Mesenchymal stem cell (in vitro differentiated cells and primary cell): Measurements from ENCODE around the gene DNAJB2.

ENCODE experiments used
- DNase-seq: peaks from one replicate; pipeline ENCODE4 v3.0.0-alpha.2; 2013
- H2AFZ ChIP-seq: one replicate; pipeline ENCODE4 v1.6.1; 2013; ENCODE audit warnings: low read depth, mild to moderate bottlenecking, control low read depth, inconsistent platforms, low read length, moderate library complexity
- H2AK5ac ChIP-seq: 2 replicates; pipeline ENCODE4 v1.6.1; 2013; ENCODE audit warnings: low read length, moderate library complexity, mild to moderate bottlenecking, inconsistent platforms; ENCODE audit not compliant: severe bottlenecking
- H2BK120ac ChIP-seq: one replicate; pipeline ENCODE4 v1.6.1; 2013; ENCODE audit warnings: low read depth, mild to moderate bottlenecking, inconsistent platforms, low read length, moderate library complexity
- H2BK12ac ChIP-seq, 2 experiments: one replicate each; pipeline ENCODE4 v1.6.1; 2013; ENCODE audit warnings: inconsistent platforms in 2 of 2, low read length in 2 of 2, mild to moderate bottlenecking in 2 of 2, moderate library complexity in 2 of 2, control low read depth in 1 of 2
- H2BK15ac ChIP-seq: one replicate; pipeline ENCODE4 v1.6.1; 2013; ENCODE audit warnings: mild to moderate bottlenecking, low read depth, inconsistent platforms; ENCODE audit not compliant: poor library complexity, severe bottlenecking
- H2BK5ac ChIP-seq: 2 replicates; pipeline ENCODE4 v1.6.1; 2013; ENCODE audit warnings: low read depth, mild to moderate bottlenecking, low read length, control low read depth, inconsistent platforms; ENCODE audit not compliant: poor library complexity, severe bottlenecking
- H3K14ac ChIP-seq, 2 experiments: one replicate each; pipeline ENCODE4 v1.6.1; 2013; ENCODE audit warnings: inconsistent platforms in 2 of 2, low read length in 2 of 2, control low read depth in 1 of 2, mild to moderate bottlenecking in 1 of 2, moderate library complexity in 1 of 2
- H3K18ac ChIP-seq, 2 experiments: one replicate each; pipeline ENCODE4 v1.6.1; 2013; ENCODE audit warnings: inconsistent platforms in 2 of 2, low read length in 2 of 2, control low read depth in 1 of 2, low read depth in 1 of 2, mild to moderate bottlenecking in 1 of 2
- H3K23ac ChIP-seq, 2 experiments: one replicate each; pipeline ENCODE4 v1.6.1; 2013; ENCODE audit warnings: inconsistent platforms in 2 of 2, low read length in 2 of 2, mild to moderate bottlenecking in 2 of 2, moderate library complexity in 2 of 2, control low read depth in 1 of 2
- H3K27ac ChIP-seq: 2 replicates; pipeline ENCODE4 v1.5.1; 2013; ENCODE audit warnings: mild to moderate bottlenecking, moderate library complexity, low read length, control low read depth, inconsistent platforms; ENCODE audit not compliant: poor library complexity, severe bottlenecking
- H3K27me3 ChIP-seq, 2 experiments: 2 replicates each; pipeline versions ENCODE4 v1.6.1 to v1.7.0; 2013; ENCODE audit warnings: low read length in 2 of 2, mild to moderate bottlenecking in 2 of 2, moderate library complexity in 2 of 2, control low read depth in 1 of 2, inconsistent platforms in 1 of 2; ENCODE audit not compliant: control insufficient read depth in 1 of 2, insufficient read depth in 1 of 2
- H3K36me3 ChIP-seq, 2 experiments: 2 replicates each; pipeline versions ENCODE4 v1.6.1 to v1.7.0; 2013; ENCODE audit warnings: low read length in 2 of 2, control low read depth in 1 of 2, inconsistent platforms in 1 of 2, low read depth in 1 of 2, mild to moderate bottlenecking in 1 of 2; ENCODE audit not compliant: insufficient read depth in 2 of 2, control insufficient read depth in 1 of 2
- H3K4ac ChIP-seq, 2 experiments: one replicate each; pipeline ENCODE4 v1.6.1; 2013; ENCODE audit warnings: inconsistent platforms in 2 of 2, low read length in 2 of 2, mild to moderate bottlenecking in 2 of 2, moderate library complexity in 2 of 2, control low read depth in 1 of 2, low read depth in 1 of 2
- H3K4me1 ChIP-seq: 2 replicates; pipeline ENCODE4 v1.6.1; 2013; ENCODE audit warnings: low read depth, low read length, control low read depth; ENCODE audit not compliant: control insufficient read depth, insufficient read depth
- H3K4me2 ChIP-seq: 2 replicates; pipeline ENCODE4 v1.6.1; 2013; ENCODE audit warnings: low read length, mild to moderate bottlenecking, inconsistent platforms; ENCODE audit not compliant: poor library complexity, severe bottlenecking
- H3K4me3 ChIP-seq, 2 experiments: 2 replicates each; pipeline versions ENCODE4 v1.5.1 to v1.7.0; 2013; ENCODE audit warnings: low read length in 2 of 2, mild to moderate bottlenecking in 2 of 2, control low read depth in 1 of 2, low read depth in 1 of 2; ENCODE audit not compliant: insufficient read depth in 1 of 2
- H3K79me1 ChIP-seq: replicated peaks from 2 replicates; pipeline ENCODE4 v1.6.1; 2013; ENCODE audit warnings: mild to moderate bottlenecking, control low read depth, low read length, inconsistent platforms; ENCODE audit not compliant: poor library complexity, severe bottlenecking
- H3K9ac ChIP-seq: 2 replicates; pipeline ENCODE4 v1.7.0; 2013; ENCODE audit warnings: mild to moderate bottlenecking, low read length, moderate library complexity
- H3K9me3 ChIP-seq: 2 replicates; pipeline ENCODE4 v1.7.0; 2013; ENCODE audit warnings: mild to moderate bottlenecking, low read length; ENCODE audit not compliant: control insufficient read depth
- H4K8ac ChIP-seq: one replicate; pipeline ENCODE4 v1.6.1; 2013; ENCODE audit warnings: inconsistent platforms, mild to moderate bottlenecking, low read length, moderate library complexity
- H4K91ac ChIP-seq: one replicate; pipeline ENCODE4 v1.6.1; 2013; ENCODE audit warnings: mild to moderate bottlenecking, low read length, inconsistent platforms
- WGBS: methylation state at CpG from one replicate; pipeline ENCODE4 v1.1.7; 2013; ENCODE audit warnings: mixed read lengths; 5-methylcytosine and 5-hydroxymethylcytosine counted together

DNAJB2 gene

GRCh38 chr2:219252900-219253752, 26.0 kb upstream of the DNAJB2 start, which contains the start of gene TUBA4B:
Gene TUBA4B (plus strand): TSS chr2:219253243. CDS start chr2:219253408, 165 bp downstream.
- peak within 1 kb of the TSS; percentile 100 for H3K4me2 ChIP-seq
- H3K4me1 ChIP-seq: peaks cover 57% of the 10 kb centered on the region
- peak within 1 kb of the TSS in 1 of 2 experiments; percentile 61 for H3K14ac ChIP-seq
- no peak within 1 kb of the TSS for H2BK120ac ChIP-seq
- H3K9ac ChIP-seq: peak within 1 kb of the TSS; percentile 70
- H3K18ac ChIP-seq: peak within 1 kb of the TSS; percentile 8 to 61
- no peak within 1 kb of the TSS for H4K91ac ChIP-seq
- H2BK15ac ChIP-seq: no peak within 1 kb of the TSS
- peak within 1 kb of the TSS in 1 of 2 experiments; percentile 74 for H3K23ac ChIP-seq
- no peaks in the 10 kb centered on the region for H3K9me3 ChIP-seq
- H2BK12ac ChIP-seq: peak within 1 kb of the TSS in 1 of 2 experiments; percentile 64
- peak within 1 kb of the TSS; percentile 64 to 85 for H3K4me3 ChIP-seq
- H3K79me1 ChIP-seq: peaks cover 2% of the 10 kb centered on the region
- H3K36me3 ChIP-seq: peaks cover 17 to 18% of the 10 kb centered on the region in 2 experiments
- DNase-seq: peak; percentile 32
- H3K27ac ChIP-seq: peak within 1 kb of the TSS; percentile 99
- peak within 1 kb of the TSS; percentile 53 for H2BK5ac ChIP-seq
- H3K4ac ChIP-seq: peak within 1 kb of the TSS in 1 of 2 experiments; percentile 17
- peak within 1 kb of the TSS; percentile 57 for H2AFZ ChIP-seq
- peak within 1 kb of the TSS; percentile 14 for H4K8ac ChIP-seq
- peaks cover 0 to 16% of the 10 kb centered on the region in 2 experiments for H3K27me3 ChIP-seq
- peak within 1 kb of the TSS; percentile 89 for H2AK5ac ChIP-seq
- 2% methylated on average over 31 of the region's 49 CpGs for WGBS

DNA sequence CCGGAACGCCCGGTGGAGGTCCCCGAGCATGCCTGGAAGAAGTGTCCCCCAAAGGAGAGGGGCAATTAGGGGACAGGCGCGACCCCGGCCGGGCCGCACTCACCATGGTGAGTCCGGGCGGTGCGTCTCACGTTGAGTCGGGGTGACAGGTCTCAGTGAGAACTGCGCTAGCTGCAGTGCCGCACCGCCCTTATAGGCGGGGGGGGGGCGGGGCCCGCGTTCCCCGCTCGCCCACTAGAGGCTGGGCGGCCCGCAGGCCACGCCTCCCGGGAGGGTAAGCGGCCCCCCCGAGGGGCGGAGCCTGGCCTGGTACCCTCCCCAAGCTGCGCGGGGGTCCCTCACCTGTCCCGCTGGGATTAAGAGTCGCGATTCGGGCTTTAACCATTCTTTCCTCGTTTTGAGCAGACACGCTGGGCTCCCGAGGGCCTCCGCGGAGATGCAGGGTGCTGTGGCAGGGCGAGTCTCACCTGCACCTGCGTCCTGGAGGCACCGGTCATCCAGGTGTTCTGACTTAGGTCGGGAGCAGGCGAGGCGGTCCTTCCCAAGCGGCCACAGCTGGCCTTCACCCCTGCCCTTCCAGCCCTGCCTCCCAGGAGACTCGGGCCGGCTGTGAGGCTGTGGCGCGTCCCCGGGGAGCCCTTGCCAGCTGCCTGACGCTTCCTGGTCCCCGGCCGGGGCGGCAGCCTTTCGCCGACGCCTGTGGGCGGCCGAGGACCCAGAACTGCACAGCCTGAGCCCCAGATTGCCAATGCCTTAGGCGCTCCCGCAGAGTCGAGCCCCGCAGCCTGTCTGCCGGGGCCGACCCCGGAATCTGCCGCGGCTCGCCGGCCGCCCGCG, 25.2 kb upstream of the DNAJB2 start, which contains the start of gene TUBA4A:
Gene TUBA4A (minus strand): TSS at position 166 of the 837 bp plus-strand sequence. CDS start 60 bp downstream, at position 106.
- peak within 1 kb of the TSS; percentile 64 to 85 for H3K4me3 ChIP-seq
- WGBS: under 1% methylated on average over 76 of the region's 76 CpGs
- peaks cover 9 to 14% of the 10 kb centered on the region in 2 experiments for H3K36me3 ChIP-seq
- peak within 1 kb of the TSS; percentile 100 for H3K4me2 ChIP-seq
- H3K14ac ChIP-seq: peak within 1 kb of the TSS in 1 of 2 experiments; percentile 61
- no peaks in the 10 kb centered on the region for H3K9me3 ChIP-seq
- H3K79me1 ChIP-seq: peaks cover 2% of the 10 kb centered on the region
- H3K23ac ChIP-seq: peak within 1 kb of the TSS in 1 of 2 experiments; percentile 74
- peaks cover 0 to 16% of the 10 kb centered on the region in 2 experiments for H3K27me3 ChIP-seq
- peaks cover 49% of the 10 kb centered on the region for H3K4me1 ChIP-seq
- peak within 1 kb of the TSS; percentile 8 to 61 for H3K18ac ChIP-seq
- H2BK12ac ChIP-seq: peak within 1 kb of the TSS in 1 of 2 experiments; percentile 64
- peak within 1 kb of the TSS; percentile 38 for H3K27ac ChIP-seq
- peak; percentile 63 for DNase-seq
- H2AK5ac ChIP-seq: no peak within 1 kb of the TSS
- peak within 1 kb of the TSS; percentile 57 for H2AFZ ChIP-seq
- peak within 1 kb of the TSS in 1 of 2 experiments; percentile 17 for H3K4ac ChIP-seq
- H2BK5ac ChIP-seq: peak within 1 kb of the TSS; percentile 53
- H2BK15ac ChIP-seq: no peak within 1 kb of the TSS
- H2BK120ac ChIP-seq: no peak within 1 kb of the TSS
- peak within 1 kb of the TSS; percentile 70 for H3K9ac ChIP-seq
- H4K8ac ChIP-seq: peak within 1 kb of the TSS; percentile 14
- H4K91ac ChIP-seq: no peak within 1 kb of the TSS

DNA sequence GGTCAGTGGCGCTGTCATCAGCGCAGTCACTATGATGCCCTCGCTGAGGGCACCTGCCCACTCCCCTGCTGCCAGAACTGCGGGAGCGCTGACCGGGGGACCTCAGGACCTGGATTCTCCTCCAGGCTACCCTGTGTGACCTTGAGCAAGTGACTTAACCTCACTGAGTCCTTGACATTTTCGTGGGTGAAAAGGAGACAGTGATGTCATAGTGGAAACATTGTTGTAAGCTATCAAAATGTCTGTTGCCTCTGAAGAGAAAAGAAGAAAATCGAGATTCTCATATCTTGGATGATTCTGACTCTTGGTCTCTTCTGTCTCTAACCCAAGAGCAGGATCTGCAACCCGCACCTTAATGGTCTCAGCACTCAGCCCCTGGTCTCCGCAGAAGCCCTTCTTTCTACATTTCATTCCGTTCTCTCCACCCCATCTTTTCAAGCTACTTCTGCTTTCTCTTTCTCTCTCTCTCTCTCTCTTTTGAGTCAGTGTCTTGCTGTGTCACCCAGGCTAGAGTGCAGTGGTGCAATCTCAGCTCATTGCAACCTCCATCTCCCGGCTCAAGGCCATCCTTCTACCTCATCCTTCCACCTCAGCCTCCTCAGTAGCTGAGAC, 24.5 kb upstream of the DNAJB2 start:
- no peak overlapping the region for H2AK5ac ChIP-seq
- no peak overlapping the region for H4K91ac ChIP-seq
- peaks cover 2% of the 10 kb centered on the region for H3K79me1 ChIP-seq
- peak; percentile 54 for DNase-seq
- no peak overlapping the region for H4K8ac ChIP-seq
- no peak overlapping the region for H2BK5ac ChIP-seq
- no peak overlapping the region for H3K27ac ChIP-seq
- H3K36me3 ChIP-seq: peaks cover 7 to 14% of the 10 kb centered on the region in 2 experiments
- H3K4ac ChIP-seq: no peak overlapping the region
- no peak overlapping the region for H2BK15ac ChIP-seq
- H3K14ac ChIP-seq: no peak overlapping the region
- 31% methylated on average over 11 of the region's 12 CpGs for WGBS
- peak overlapping the region; percentile 52 for H3K9ac ChIP-seq
- no peak overlapping the region for H2BK12ac ChIP-seq
- H3K4me2 ChIP-seq: peak overlapping the region; percentile 100
- H3K4me1 ChIP-seq: peaks cover 44% of the 10 kb centered on the region
- peaks cover 5 to 20% of the 10 kb centered on the region in 2 experiments for H3K27me3 ChIP-seq
- H2BK120ac ChIP-seq: no peak overlapping the region
- peak overlapping the region; percentile 57 to 85 for H3K4me3 ChIP-seq
- peak overlapping the region; percentile 57 for H2AFZ ChIP-seq
- H3K9me3 ChIP-seq: no peaks in the 10 kb centered on the region
- no peak overlapping the region for H3K18ac ChIP-seq
- peak overlapping the region in 1 of 2 experiments; percentile 19 for H3K23ac ChIP-seq
